ENCODE results near the gene ZNF79.

Gene ZNF79

GRCh38 chr9:127422787-127423186 lies 1.4 kb upstream of the ZNF79 start:
- no peak for DNase-seq (ENCODE audit: low read depth, low spot score)
- no peak overlapping the region for H3K27ac ChIP-seq

DNA sequence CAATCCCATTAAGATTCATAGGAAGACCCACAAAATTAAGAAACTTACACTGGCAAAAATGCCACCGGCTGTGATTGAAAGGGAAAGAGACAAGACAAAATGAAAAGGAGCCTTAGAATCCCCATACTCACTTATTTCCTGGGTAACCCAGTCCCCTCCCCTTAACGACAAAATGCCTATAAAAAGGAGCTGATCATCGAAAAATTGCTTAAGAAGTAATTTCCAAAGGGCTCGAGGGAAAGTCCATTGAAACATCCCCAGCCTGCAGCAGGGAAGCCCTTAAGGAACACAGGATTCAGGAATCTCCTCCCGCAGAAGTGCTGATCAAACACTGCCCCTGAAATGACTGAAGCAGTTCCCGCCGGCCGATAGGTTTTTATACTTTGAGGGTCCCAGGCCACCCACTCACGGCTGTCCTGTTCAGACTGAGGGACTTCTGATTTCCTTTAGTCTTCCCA lies 677 bp upstream of the ZNF79 start:
- DNase-seq (ENCODE audit: low read depth, low spot score) = no peak
- H3K27ac ChIP-seq = peak overlapping the region; percentile 86

DNA sequence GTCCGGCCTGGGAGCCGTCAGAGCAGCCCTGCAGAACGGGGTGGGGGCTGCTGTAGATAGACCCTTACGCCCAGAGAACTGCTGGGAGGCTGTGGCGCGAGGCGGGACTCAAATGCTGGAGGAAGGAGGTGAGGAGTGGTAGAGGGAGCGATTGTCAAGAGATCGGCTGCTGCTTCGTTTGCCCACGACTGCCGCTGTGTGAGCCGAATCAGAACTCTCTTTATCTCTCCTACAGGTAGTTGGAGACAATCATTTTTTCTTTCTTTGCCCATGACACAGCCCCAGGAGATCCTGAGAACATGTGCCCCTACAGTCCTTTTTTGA lies 456 bp downstream of the ZNF79 start:
- DNase-seq (ENCODE audit: low read depth, low spot score) = no peak
- H3K27ac ChIP-seq = peak overlapping the region; percentile 86

DNA sequence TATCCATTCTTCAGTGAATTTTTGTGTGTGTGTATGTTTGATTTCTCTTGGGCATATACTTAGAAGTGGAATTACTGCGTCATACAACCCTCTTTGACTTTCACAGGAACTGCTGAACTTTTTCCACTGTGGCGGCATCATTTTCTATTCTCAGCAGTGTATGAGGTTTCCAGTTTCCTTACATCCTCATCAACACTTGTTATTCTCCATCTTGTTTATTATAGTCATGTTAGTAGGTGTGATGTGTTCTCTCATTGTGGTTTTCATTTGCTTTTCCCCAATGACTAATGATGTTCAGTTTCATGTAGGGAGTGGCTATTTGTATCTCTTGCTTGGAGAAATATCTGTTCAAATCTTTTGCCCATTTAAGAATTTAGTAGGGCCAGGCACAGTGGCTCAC lies 2.6 kb downstream of the ZNF79 start:
- peak overlapping the region; percentile 8 for H3K27ac ChIP-seq
- DNase-seq (ENCODE audit: low read depth, low spot score) = no peak

DNA sequence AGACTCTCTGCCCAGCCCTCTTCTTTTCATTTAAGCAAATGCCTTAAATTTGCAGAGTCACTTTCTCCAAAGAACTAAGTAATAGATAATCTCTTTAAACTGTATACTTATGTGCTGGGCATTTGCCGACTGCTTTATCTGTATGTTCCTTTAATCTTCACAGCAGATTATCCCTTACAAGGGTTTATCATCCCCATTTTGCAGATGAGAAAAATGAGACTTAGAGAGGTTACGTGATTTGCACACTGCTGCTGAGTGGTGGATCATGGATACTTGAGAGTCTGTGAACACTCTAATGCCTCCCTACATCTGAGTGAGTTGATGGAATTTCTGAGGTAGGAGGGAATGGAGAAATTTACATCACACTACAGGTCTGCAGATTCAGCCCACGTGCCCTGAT lies 4.2 kb downstream of the ZNF79 start:
- no peak overlapping the region for H3K27ac ChIP-seq

DNA sequence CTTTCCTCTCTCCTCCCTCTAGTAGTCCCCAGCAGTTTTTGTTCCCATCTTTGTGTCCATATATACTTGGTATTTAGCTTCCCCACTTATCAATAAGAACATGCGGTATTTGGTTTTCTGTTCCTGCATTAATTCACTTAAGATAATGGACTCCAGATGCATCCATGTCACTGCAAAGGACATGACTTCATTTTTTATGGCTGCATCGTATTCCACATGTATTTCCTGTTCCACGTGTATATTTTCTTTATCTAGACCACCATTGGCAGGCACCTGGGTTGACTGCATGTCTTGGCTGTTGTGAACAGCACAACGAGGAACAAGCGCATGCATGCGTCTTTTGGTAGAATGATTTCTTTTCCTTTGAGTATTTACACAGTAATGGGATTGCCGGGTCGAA lies 6.2 kb downstream of the ZNF79 start:
- no peak for DNase-seq (ENCODE audit: low read depth, low spot score)
- H3K27ac ChIP-seq = no peak overlapping the region

More for the DNA sequence above, 4.2 kb downstream of the ZNF79 start:
- DNase-seq (ENCODE audit: low read depth, low spot score) = no peak

DNA sequence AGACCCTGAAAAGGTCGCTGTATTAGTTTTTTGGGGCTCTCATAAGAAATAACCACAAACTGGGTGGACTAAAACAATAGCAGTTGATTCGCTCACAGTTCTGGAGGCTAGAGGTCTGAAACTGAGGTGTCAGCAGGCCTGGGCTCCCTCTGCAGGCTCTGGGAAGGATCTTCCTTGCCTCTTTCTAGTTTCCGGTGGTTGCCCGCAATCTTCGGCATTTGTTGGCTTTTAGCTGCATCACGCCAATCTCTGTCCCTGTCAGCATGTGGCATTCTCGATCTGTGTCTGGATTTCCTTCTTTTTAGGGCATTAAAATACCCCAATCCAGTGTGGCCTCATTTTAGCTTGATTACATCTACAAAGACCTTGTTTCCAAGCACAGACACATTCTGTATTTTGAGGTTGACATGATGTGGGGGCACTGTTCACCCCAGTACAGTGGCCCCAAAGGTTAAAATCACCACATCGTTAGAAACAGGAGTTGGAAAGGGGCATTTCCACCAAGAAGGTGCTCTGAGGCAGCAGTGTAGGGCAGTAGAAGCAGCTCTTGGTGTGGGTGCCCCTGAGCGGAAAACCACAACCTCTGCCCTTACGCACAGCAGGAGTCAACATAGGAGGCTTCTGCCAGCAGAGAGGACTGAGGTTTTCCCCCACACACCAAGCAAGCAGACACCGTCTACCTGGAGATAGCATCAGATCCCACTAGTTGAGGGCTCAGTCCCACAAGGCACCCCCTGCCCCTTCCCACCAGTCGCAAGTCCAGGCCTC lies 13.5 kb downstream of the ZNF79 start:
- DNase-seq (ENCODE audit: low read depth, low spot score) = no peak
- no peak overlapping the region for H3K27ac ChIP-seq

DNA sequence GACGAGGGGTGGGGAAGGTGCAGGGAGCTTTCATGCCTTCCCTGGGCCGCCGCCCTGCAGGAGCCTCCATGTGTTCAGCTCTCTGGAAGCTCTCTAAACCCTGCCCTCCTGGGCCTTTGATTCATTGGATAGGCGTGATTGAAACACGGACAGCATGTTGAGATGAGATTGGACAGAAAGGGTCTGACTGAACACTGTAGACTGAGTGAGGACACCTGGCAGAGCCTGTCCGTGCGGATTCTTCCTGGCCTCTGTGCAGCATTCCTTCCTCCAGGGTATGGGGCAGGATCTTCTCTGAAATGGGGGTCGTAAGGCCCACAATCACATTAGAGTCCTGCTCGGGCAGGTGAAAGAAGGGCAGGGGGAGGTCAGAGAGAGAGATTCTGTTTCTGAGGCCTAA lies 14.2 kb downstream of the ZNF79 start:
- no peak overlapping the region for H3K27ac ChIP-seq
- no peak for DNase-seq (ENCODE audit: low read depth, low spot score)

- DNase-seq (ENCODE audit: low read depth, low spot score) = no peak
- no peak overlapping the region for H3K27ac ChIP-seq
Observed at GRCh38 chr9:127444283-127444920, 20.2 kb downstream of the ZNF79 start.

GRCh38 chr9:127444921-127445850 lies 21.0 kb downstream of the ZNF79 start:
- peak overlapping the region; percentile 96 for H3K27ac ChIP-seq
- no peak for DNase-seq (ENCODE audit: low read depth, low spot score)

DNA sequence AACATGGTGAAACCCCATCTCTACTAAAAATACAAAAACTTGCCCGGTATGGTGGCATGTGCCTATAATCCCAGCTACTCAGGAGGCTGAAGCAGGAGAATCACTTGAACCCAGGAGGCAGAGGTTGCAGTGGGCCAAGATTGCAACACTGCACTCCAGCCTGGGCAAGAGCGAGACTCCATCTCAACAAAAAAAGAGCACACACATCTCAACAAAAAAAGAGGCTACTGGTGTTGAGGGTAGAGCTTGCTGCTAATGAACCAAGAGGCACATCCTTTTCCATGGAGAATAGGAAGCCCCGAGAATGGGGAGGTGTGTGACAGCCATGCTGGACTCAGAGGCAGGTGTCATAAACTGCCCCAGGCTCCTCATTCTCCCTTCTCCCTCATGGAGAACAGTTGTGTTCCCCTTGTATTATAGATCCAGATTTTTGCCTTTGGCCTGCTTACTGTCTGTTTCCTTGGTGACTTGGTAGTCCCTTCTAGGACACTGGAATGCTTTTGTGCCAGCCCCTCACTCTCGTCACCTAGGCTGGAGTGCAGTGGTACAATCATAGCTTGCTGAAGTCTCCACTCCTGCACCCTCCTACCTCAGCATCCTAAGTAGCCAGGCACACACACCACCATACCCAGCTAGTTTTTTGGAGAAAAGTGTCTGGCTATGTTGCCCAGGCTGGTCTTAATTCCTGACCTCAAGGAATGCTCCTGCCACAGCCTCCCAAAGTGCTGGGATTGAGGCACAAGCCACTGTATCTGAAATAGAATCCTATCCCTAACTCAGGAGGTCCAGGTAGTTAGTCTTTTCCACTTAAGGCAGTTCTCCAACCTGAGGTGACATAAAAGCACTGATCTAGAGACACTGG lies 21.9 kb downstream of the ZNF79 start:
- DNase-seq (ENCODE audit: low read depth, low spot score) = no peak
- peak overlapping the region; percentile 96 for H3K27ac ChIP-seq

DNA sequence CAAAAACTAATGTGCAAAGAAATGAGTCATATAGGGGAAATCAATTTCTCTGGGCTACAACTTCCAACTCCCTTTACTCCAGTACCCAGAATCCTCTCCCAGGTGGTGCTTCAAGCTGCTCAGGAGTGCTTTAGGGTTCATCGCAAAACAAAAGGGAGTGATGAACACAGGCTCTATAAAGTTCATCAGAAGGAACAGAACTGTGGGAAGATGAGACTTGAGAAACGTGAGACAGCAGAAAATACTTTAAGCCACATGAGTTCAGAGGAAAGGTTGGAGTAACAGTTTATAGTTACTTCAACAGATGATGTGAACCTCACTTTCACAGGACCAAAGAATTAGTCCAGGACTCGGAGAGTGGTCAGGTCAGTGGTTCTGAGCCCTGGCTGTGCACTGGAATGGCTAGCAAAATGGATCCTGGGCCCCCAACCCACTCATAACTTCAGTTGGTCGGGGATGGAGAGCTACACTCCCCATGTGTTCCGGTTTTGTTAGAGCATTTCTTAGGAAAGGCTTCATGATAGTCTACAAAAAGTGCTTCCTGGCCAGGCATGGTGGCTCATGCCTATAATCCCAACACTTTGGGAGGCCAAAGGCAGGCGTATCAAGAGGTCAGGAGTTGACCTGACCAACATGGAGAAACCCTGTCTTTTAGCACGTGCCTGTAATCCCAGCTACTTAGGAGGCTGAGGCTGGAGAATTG lies 22.7 kb downstream of the ZNF79 start:
- DNase-seq (ENCODE audit: low read depth, low spot score) = no peak
- H3K27ac ChIP-seq = peak overlapping the region; percentile 96

- peak overlapping the region; percentile 96 for H3K27ac ChIP-seq
- DNase-seq (ENCODE audit: low read depth, low spot score) = no peak
Observed at GRCh38 chr9:127447416-127448111, 23.4 kb downstream of the ZNF79 start.

DNA sequence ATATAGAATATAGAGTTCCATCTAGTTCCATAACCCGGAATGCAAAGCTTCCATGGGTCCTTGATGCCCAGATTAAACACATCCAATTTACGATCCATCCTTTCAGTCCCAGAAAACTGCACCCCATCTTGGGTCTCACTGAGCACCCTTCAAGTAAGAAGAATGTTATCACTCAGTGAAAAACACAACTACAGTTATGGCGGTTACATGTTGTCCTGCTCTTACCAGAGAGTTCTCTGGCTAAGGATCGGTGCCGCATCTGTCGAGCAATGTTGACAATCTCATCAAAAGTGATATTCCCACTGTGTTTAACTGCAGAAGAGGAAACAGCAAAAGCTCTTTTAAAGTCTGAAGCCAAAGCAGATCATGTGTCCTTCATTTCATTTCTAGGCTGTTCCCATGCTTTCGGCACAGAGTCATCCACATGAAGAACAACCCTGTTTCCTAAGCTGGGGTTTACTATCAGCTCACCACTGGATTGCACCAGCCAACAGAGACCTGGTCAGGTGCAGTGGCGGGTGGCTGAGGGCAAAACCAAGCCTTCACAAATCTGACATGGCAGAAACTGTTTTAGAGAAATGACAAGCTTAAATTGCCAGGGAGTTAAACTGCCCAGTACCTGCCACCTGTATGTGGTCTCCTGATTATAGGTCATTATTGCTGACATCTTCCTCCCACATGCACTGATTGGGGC lies 24.1 kb downstream of the ZNF79 start:
- DNase-seq (ENCODE audit: low read depth, low spot score) = no peak
- H3K27ac ChIP-seq = peak overlapping the region; percentile 96

- DNase-seq (ENCODE audit: low read depth, low spot score) = no peak
- H3K27ac ChIP-seq = peak overlapping the region; percentile 96
Observed at GRCh38 chr9:127449332-127449966, 25.3 kb downstream of the ZNF79 start.

DNA sequence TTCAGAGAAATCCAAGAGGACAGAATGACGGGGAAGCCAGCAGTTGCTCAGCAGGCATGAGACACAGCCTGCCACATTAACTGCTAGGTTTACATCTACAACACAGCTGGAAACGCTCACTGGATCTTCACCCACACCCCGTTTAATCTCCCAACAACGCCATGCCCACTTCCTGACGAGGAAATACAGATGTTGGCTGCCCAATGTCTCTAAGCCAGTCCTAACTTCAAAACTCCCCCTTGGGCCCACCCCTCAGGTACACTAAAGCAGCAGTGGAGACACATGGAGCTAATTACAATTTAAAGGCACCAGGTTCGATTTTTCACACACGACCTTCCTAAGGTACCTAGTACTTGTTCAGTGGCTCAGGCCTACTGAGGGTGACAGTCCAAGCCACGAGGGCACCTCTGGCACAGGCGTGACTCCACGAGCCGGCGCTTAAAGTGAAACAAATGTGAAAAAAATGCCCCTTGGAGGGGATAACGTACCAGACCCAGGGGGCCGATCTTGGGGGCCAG lies 26.1 kb downstream of the ZNF79 start:
- no peak for DNase-seq (ENCODE audit: low read depth, low spot score)
- peak overlapping the region; percentile 96 for H3K27ac ChIP-seq

DNA sequence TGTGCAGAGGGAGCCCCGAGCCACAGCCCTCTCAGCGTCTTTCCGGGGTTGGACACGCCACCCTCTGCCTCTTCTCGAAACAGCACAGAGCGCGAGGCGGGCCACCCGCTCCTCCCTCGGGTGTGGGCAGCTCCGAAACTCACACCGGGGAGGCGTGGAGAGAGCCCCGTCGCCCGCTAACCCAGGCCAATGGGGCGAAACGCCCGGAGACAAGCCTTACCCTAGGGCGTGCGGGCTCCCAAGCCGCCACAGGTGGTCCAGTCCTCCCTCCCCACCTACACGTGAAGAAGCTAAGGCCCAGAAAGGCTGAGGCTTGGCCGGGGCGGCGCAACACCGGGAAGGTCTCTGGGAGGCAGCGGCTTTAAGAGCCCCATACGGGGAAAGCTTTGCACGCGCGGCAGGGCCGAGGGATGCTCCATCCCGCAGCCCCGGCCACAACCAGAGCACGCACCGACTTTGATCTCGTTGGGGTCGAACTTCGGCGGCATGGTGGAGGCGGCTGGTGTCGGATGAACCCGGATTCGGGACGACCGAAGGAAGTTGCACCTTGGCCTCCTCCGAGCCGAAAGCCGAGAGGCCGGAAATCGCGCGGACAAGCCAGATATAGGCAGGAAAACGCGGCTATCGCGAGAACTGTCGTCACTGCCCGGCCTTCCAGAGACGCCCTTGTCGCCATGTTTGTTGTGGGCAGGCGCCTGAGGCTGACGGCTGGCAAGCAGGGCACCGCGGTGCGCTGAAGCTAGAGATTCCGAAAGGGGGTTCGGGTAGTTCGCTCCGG lies 26.8 kb downstream of the ZNF79 start, which contains the start of the genes LRSAM1 and RPL12:
LRSAM1 (plus strand) TSS at position 681 of the 778 bp plus-strand sequence. CDS start 3,018 bp downstream, outside the sequence.
RPL12 (minus strand) TSS at position 577 of the 778 bp plus-strand sequence; CDS start at position 488, 89 bp downstream.
- DNase-seq (ENCODE audit: low read depth, low spot score) = peak; percentile 85
- H3K27ac ChIP-seq = peak within 1 kb of the TSS; percentile 96
